Mucosa of descending colon (tissue), 3 donors: ENCODE data around the gene HCCS. TPM values are rescaled to one million over a fixed set of nuclear protein-coding genes. Genes with fewer than 3 reads are reported as not detected.

Experiments
- ATAC-seq: fragments of 200-7000 bp; cut with Tn5 transposase; one replicate; pipeline ENCODE4 v1.9.1; 2020; ENCODE audit warnings: mild to moderate bottlenecking, moderate library complexity
- DNase-seq, 3 donors: peaks; one replicate each; pipeline ENCODE4 v3.0.0-alpha.2; 2020
- H3K36me3 ChIP-seq: fragments of 200-600 bp; one replicate; pipeline ENCODE4 v1.8.0; 2021; ENCODE audit warnings: low read depth, mild to moderate bottlenecking
- H3K4me1 ChIP-seq: fragments of 200-600 bp; one replicate; pipeline ENCODE4 v1.8.0; 2021; ENCODE audit warnings: low read depth, mild to moderate bottlenecking
- H3K4me3 ChIP-seq: fragments of 200-600 bp; one replicate; pipeline ENCODE4 v1.8.0; 2021; ENCODE audit warnings: mild to moderate bottlenecking
- H3K9me3 ChIP-seq: fragments of 200-600 bp; one replicate; pipeline ENCODE4 v1.8.0; 2021; ENCODE audit warnings: mild to moderate bottlenecking
- intact Hi-C, 2 donors: fragments of 100-400 bp; cut with DNase I in 1 of 2; cut with micrococcal nuclease in 1 of 2; formaldehyde crosslinking; loops; one replicate each; pipeline versions ENCODE4 v1.11.0 to v1.11.1; 2022; cut with DNase I, micrococcal nuclease
- total RNA-seq, 3 donors: library from RNA; stranded (reverse); fragmentation: NEBNext Ultra II Directional in 2 of 3; extraction: Animal tissue kit (Norgen Biotek cat#: 25700) in 2 of 3; gene quantifications; one replicate each; pipeline versions ENCODE4 v1.2.1 to v1.2.4, GENCODE V29; 2021 to 2023
- TF ChIP-seq, protein P1 (sequence below): fragments of 200-600 bp; IDR thresholded peaks from one replicate; pipeline ENCODE4 v1.8.0; 2022; ENCODE audit warnings: antibody characterized with exemption, mild to moderate bottlenecking
- donor health status: DM: no; HTN: no; CAD: no; lungs with moderate emphysema.
- donor health status: DM: no; HTN: no; CAD: no.
- donor health status: DM: no; HTN: yes; CAD: no.

HCCS gene
- total RNA-seq, 3 donors from 2014 or later, result 36.4 to 42.5 (median 39.7) TPM

DNA sequence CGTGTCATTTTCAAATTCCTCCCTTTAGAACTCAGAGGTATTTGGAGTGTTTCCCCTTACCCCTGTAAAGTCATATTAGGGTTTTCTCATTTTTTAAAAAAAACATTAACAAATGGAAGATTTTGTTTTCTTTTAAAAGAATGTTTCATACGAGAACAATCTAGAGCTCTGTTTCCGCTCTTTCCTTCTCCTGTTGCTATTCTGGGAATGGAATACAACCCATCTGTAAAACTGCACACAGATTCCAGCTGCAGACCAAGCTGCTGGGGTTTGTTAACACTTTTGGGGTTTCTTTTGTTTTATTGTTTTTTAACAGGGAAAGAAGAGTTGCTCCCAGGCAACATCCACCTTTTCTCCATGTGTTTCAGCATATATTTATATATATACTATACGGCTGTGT lies 61.3 kb downstream of the HCCS start:
- intact Hi-C loops, result no loop called here
- Histone ChIP-seq H3K4me3 (no peak overlapping the region), H3K9me3 (no peaks in the 10 kb centered on the region), H3K4me1 (no peaks in the 10 kb centered on the region), H3K36me3 (no peaks in the 10 kb centered on the region)
- ATAC-seq (no peak), DNase-seq (no peak)
- TF ChIP-seq, protein P1, sequence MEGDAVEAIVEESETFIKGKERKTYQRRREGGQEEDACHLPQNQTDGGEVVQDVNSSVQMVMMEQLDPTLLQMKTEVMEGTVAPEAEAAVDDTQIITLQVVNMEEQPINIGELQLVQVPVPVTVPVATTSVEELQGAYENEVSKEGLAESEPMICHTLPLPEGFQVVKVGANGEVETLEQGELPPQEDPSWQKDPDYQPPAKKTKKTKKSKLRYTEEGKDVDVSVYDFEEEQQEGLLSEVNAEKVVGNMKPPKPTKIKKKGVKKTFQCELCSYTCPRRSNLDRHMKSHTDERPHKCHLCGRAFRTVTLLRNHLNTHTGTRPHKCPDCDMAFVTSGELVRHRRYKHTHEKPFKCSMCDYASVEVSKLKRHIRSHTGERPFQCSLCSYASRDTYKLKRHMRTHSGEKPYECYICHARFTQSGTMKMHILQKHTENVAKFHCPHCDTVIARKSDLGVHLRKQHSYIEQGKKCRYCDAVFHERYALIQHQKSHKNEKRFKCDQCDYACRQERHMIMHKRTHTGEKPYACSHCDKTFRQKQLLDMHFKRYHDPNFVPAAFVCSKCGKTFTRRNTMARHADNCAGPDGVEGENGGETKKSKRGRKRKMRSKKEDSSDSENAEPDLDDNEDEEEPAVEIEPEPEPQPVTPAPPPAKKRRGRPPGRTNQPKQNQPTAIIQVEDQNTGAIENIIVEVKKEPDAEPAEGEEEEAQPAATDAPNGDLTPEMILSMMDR, result no peak

Other genes with a start within 250 kb of the HCCS start
- not detected for gene AMELX, start 182.1 kb downstream of the HCCS start, total RNA-seq